BE2C (cell line): ENCODE measurements around the gene PKIG.

Source experiments
- DNase-seq: peaks from one replicate; pipeline ENCODE4 v3.0.0-alpha.2; 2020
- H3K27me3 ChIP-seq: fragments of 250-450 bp; sonication (Bioruptor Pico); 2 replicates; pipeline ENCODE4 v1.5.1; 2020; ENCODE audit warnings: mild to moderate bottlenecking
- H3K36me3 ChIP-seq: fragments of 250-450 bp; sonication (Bioruptor Pico); 2 replicates; pipeline ENCODE4 v1.5.1; 2020; ENCODE audit warnings: mild to moderate bottlenecking
- H3K4me1 ChIP-seq: fragments of 250-450 bp; sonication (Bioruptor Pico); 2 replicates; pipeline ENCODE4 v1.5.1; 2020
- H3K4me3 ChIP-seq: 2 replicates; pipeline ENCODE4 v1.5.1; 2011; ENCODE audit warnings: low read depth, low read length
- H3K9me3 ChIP-seq: fragments of 250-450 bp; sonication (Bioruptor Pico); 2 replicates; pipeline ENCODE4 v1.5.1; 2020
- TF ChIP-seq, protein P1 (sequence below): IDR thresholded peaks from 2 replicates; pipeline ENCODE4 v1.5.1; 2012; ENCODE audit warnings: mild to moderate bottlenecking, low read depth, low read length

The PKIG gene

DNA sequence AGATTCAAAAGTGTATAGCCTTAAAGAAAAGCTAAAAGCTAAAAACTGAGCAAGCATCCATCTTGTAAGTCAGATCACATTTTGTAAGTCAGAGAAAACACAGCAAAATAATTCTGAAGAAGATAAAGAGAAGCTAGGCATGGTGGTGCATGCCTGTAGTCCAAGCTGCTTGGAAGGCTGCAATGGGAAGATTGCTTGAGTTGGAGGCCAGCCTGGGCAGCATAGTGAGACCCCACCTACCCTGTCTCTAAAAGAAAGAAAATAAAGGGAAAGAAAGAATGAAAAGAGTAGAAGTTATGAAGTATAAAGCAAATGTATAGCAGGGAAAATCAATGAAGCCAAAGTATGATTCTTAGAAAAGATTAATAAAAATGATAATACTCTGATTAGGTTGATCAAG is 20.5 kb upstream of the PKIG start:
- H3K9me3 ChIP-seq = no peaks in the 10 kb centered on the region
- TF ChIP-seq, protein P1, sequence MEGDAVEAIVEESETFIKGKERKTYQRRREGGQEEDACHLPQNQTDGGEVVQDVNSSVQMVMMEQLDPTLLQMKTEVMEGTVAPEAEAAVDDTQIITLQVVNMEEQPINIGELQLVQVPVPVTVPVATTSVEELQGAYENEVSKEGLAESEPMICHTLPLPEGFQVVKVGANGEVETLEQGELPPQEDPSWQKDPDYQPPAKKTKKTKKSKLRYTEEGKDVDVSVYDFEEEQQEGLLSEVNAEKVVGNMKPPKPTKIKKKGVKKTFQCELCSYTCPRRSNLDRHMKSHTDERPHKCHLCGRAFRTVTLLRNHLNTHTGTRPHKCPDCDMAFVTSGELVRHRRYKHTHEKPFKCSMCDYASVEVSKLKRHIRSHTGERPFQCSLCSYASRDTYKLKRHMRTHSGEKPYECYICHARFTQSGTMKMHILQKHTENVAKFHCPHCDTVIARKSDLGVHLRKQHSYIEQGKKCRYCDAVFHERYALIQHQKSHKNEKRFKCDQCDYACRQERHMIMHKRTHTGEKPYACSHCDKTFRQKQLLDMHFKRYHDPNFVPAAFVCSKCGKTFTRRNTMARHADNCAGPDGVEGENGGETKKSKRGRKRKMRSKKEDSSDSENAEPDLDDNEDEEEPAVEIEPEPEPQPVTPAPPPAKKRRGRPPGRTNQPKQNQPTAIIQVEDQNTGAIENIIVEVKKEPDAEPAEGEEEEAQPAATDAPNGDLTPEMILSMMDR = no peak
- DNase-seq = no peak
- no peaks in the 10 kb centered on the region for H3K4me1 ChIP-seq
- no peaks in the 10 kb centered on the region for H3K36me3 ChIP-seq
- H3K4me3 ChIP-seq = no peak overlapping the region
- no peaks in the 10 kb centered on the region for H3K27me3 ChIP-seq

DNA sequence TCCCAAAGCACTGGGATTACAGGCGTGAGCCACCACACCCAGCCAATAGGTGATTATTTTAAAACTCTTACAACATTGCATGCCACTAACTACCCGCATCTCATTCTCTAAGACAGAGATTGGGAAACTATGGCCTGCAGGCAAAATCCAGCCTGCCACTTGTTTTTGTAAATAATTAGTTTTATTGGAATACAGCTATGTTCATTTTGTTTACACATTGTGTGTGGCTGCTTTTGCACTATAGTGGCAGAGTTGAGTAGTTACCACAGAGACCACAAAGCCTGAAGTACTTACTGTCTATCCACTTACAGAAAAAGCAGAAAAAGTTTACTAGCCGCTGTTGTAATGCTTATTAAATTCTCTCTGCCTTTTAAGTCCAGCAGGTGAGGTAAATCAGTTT is 16.4 kb upstream of the PKIG start:
- DNase-seq = no peak
- TF ChIP-seq, protein P1 = no peak

DNA sequence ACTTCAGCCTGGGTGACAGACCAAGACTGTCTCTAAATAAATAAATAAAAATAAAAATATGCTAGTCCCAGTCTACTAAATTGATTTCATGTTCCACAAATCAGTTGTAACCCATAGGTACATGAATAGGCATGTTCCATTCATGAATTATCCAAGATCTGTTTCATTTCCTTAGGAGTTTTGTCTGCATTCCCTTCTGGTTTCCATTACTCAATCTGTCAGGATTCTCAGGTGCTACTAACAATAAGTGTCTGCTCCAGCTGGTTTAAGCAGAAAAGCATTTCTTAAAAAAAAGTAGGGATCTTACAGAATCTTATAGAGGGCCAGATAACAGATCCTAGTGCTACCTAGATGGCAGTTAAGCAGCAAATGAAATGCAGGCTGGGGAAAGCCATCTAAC is 15.6 kb upstream of the PKIG start:
- TF ChIP-seq, protein P1 = no peak
- H3K36me3 ChIP-seq = no peaks in the 10 kb centered on the region

More for the DNA sequence above, 16.4 kb upstream of the PKIG start:
- Histone ChIP-seq H3K36me3 (no peaks in the 10 kb centered on the region), H3K4me3 (no peak overlapping the region), H3K27me3 (no peaks in the 10 kb centered on the region), H3K9me3 (no peaks in the 10 kb centered on the region), H3K4me1 (no peaks in the 10 kb centered on the region)

DNA sequence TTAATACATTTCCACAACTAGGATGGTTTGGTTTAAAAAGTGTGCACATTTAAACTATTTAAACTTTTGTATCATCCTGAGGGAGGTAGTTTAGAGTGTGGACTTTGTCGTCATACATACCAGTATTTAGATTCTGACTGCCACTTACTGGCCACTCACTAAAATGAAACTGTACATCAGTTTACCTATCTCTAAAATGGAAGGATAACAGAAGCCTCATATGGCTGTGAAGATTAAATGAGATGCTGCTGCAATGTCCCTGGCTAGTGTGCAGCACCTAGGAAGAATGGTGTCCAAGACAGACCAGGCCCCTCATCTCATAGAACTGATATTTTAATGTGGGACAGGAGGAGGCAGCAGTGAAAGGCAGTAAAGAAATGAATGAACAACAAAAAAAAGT is 12.0 kb upstream of the PKIG start:
- Histone ChIP-seq H3K9me3 (no peaks in the 10 kb centered on the region), H3K36me3 (no peaks in the 10 kb centered on the region), H3K27me3 (no peaks in the 10 kb centered on the region), H3K4me3 (no peak overlapping the region), H3K4me1 (no peaks in the 10 kb centered on the region)
- DNase-seq = no peak
- TF ChIP-seq, protein P1 = no peak

More for the DNA sequence above, 15.6 kb upstream of the PKIG start:
- Histone ChIP-seq H3K9me3 (no peaks in the 10 kb centered on the region), H3K4me3 (no peak overlapping the region), H3K27me3 (no peaks in the 10 kb centered on the region), H3K4me1 (no peaks in the 10 kb centered on the region)
- no peak for DNase-seq

DNA sequence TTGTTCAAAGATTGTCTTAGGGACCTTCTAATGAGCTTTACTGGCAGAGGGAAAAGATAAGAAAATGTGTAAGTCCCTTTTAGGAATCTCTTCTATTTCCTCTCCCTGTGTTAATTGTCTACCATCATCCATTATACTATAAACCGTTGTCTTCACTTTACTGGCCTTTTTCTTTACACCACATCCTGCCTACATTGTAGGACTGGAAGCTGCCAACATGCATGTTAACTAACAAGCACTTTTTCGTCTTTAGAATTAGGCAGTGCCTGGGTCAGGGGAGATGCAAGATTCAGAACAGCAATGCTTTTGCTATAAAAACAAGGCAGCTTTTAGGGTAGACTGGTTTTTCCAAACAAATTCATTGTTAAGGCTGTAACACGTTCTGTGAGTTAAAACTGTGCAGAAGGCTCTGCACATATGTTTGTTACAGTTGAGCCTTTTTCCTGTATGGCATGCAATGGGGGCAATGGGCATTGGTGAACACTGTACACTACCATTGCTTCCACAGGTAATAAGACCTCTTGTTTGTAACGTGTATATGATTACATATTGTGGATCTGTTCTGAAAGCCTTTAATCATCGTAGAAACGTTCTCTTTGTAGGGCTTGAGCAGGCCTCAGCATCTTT is 10.9 kb upstream of the PKIG start:
- no peaks in the 10 kb centered on the region for H3K36me3 ChIP-seq
- DNase-seq = no peak
- no peaks in the 10 kb centered on the region for H3K9me3 ChIP-seq
- no peaks in the 10 kb centered on the region for H3K4me1 ChIP-seq
- no peaks in the 10 kb centered on the region for H3K27me3 ChIP-seq
- H3K4me3 ChIP-seq = no peak overlapping the region
- TF ChIP-seq, protein P1 = no peak

DNA sequence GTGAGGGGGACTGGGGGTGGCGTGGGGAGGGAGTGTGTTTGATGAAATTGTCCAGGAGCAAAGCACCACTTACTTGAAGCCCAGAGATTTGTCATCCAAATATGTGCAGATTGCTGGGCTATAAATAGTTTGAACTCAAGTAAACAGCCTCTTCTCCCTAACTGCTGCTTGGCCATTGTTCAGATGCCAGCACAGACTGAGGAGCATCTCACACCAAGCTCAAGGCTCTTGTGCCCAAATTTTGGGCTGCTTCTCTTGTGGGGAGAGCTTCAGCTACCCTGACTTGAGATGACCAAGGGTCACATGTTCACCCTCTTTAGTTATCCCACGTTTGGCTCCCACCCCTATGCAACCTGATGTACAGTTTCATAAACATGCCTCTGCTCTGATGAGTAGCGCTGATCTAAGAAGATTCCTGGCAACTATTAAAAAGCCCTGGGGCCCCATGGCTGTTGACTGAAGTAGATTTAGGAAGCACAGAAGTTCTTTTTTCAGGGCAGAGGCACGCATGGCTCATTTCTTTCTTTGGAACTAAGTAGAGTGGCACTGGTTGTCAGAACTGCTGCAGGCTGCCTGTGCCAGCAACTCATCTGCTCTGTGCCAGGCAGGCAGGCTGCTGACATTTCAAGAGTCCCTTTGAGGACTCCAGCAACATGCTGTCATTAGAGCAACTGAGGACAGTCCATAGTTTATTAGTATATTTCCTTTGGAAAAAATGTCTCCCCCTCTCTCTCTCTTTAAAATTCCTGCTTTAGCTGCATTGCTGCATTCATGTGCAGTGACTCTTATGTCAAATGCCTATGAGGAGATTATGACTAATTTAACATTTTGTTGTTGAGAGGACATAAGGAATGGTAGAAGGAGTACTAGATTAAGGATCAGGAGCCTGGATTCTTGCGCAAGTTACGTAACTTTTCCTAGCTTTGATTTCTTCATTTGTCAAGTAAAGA is 9.6 kb upstream of the PKIG start:
- Histone ChIP-seq H3K9me3 (no peaks in the 10 kb centered on the region), H3K27me3 (no peaks in the 10 kb centered on the region), H3K4me3 (no peak overlapping the region), H3K4me1 (no peaks in the 10 kb centered on the region), H3K36me3 (no peaks in the 10 kb centered on the region)
- no peak for DNase-seq
- TF ChIP-seq, protein P1 = no peak
